ENCODE data around the gene SEMA3D. TPM values are rescaled to one million over a fixed set of nuclear protein-coding genes. Genes with fewer than 3 reads are reported as not detected.

SEMA3D gene
- total and polyA plus RNA-seq, 2 donors (not counting 3 experiments of a cell fraction or from before 2014, with no cell fraction given), result 9.9 to 10.3 TPM

- Histone ChIP-seq H2AFZ (ENCODE audit: low read depth, low read length) (no peak overlapping the region), H3K9me1 (replicated peaks; ENCODE audit: control insufficient read depth, extremely low read depth, insufficient read depth, low read length) (no peaks in the 10 kb centered on the region), H3K4me1 (ENCODE audit: control insufficient read depth, extremely low read depth, insufficient read depth, low read length) (peaks cover 3% of the 10 kb centered on the region), H3K9ac (replicated peaks; ENCODE audit: extremely low read depth, insufficient read depth, low read length) (no peak overlapping the region), H3K9me3 (replicated peaks; ENCODE audit: control insufficient read depth, insufficient read depth, low read length) (no peaks in the 10 kb centered on the region), H3K4me3 (replicated peaks in 1 of 3; ENCODE audit: insufficient read depth in 1 of 3, low read depth in 1 of 3, low read length in 3 of 3) (no peak overlapping the region), H3K79me2 (ENCODE audit: control insufficient read depth, insufficient read depth, low read length) (no peaks in the 10 kb centered on the region), H3K4me2 (ENCODE audit: insufficient read depth, low read length) (no peak overlapping the region), H3K27ac (ENCODE audit: insufficient read depth, low read depth, low read length) (no peak overlapping the region), H4K20me1 (replicated peaks; ENCODE audit: control insufficient read depth, extremely low read depth, insufficient read depth, low read length) (no peaks in the 10 kb centered on the region), H3K27me3 (ENCODE audit: control insufficient read depth in 2 of 2, insufficient read depth in 2 of 2, low read length in 2 of 2) (no peaks in the 10 kb centered on the region), H3K36me3 (ENCODE audit: control insufficient read depth in 2 of 2, extremely low read depth in 1 of 2, insufficient read depth in 2 of 2, low read length in 2 of 2) (no peaks in the 10 kb centered on the region)
- no TSS peak for BruUV-seq (replicated peaks)
- dilution Hi-C loops (cut with MboI; ENCODE audit: extremely low pct_ligation_motif_present, low sequenced_read_pairs) (no loop called here), intact Hi-C loops (cut with micrococcal nuclease) (no loop called here)
- no peak for DNase-seq (ENCODE audit: low read depth, low spot score)
- POLR2A ChIA-PET, result no interaction called here
- CTCF ChIA-PET, result interaction anchor here (1.3 kb wide), 1 partner anchor 11 kb away, joined by 3 read pairs; no protein-coding TSS in a partner anchor
- TF ChIP-seq EZH2 (IDR thresholded peaks at IDR 0.05; ENCODE audit: borderline replicate concordance, low read depth, low read length, severe bottlenecking) (no peak), FOS (IDR thresholded peaks at IDR 0.05; ENCODE audit: borderline replicate concordance, insufficient read depth, low read length) (no peak), JUN (IDR thresholded peaks at IDR 0.05; ENCODE audit: borderline replicate concordance, insufficient read depth, insufficient read length, low read depth) (no peak), GATA2 (IDR thresholded peaks at IDR 0.05; ENCODE audit: insufficient read depth, insufficient read length, low read depth, low read length) (no peak), MAX (IDR thresholded peaks at IDR 0.05; ENCODE audit: insufficient read depth, insufficient read length) (no peak), MYC (IDR thresholded peaks at IDR 0.05; ENCODE audit: low read depth, low read length) (no peak), POLR2AphosphoS5 (IDR thresholded peaks at IDR 0.05; ENCODE audit: insufficient read depth, low read depth, low read length) (no peak), CTCF (IDR thresholded peaks at IDR 0.05; ENCODE audit: extremely low read depth in 1 of 2, insufficient read depth in 1 of 2, low read depth in 1 of 2, low read length in 2 of 2) (no peak), POLR2A (IDR thresholded peaks at IDR 0.05; ENCODE audit: low read depth, low read length) (no peak)
- no peak for FAIRE-seq
Observed at GRCh38 chr7:85090919-85091564, 95.8 kb downstream of the SEMA3D start.

All from endothelial cell of umbilical vein (primary cell).